DOHH2 (cell line): ENCODE measurements around the gene PREX1.

Experiments
- CTCF ChIP-seq: fragments of 200-600 bp; sonication (generic); IDR thresholded peaks from one replicate; pipeline ENCODE4 v1.5.1; 2014; ENCODE audit warnings: antibody characterized with exemption, mild to moderate bottlenecking, low read depth, low read length; ENCODE audit not compliant: poor library complexity, severe bottlenecking
- EZH2phosphoT487 ChIP-seq: fragments of 200-600 bp; sonication (generic); IDR thresholded peaks from 2 replicates; pipeline ENCODE4 v1.6.1; 2017; ENCODE audit warnings: borderline replicate concordance, mild to moderate bottlenecking, antibody characterized with exemption, low read length, moderate library complexity, mixed read lengths

- TF ChIP-seq EZH2phosphoT487: no peak
- TF ChIP-seq CTCF: no peak
Observed at GRCh38 chr20:48690888-48691287, 136.9 kb downstream of the PREX1 start.
